GM19468 (cell line): Measurements from ENCODE around the gene TCTN2.

Source experiments
- ATAC-seq: cut with Tn5 transposase; IDR thresholded peaks from one replicate; pipeline ENCODE4 v1.9.1; 2021; ENCODE audit warnings: mild to moderate bottlenecking, moderate library complexity, moderate number of reproducible peaks; ENCODE audit not compliant: unreplicated experiment; ENCODE audit errors: extremely low read depth

TCTN2 gene

GRCh38 chr12:123733229-123733628 lies 62.3 kb downstream of the TCTN2 start:
- ATAC-seq: no peak

GRCh38 chr12:123734268-123734667 lies 63.4 kb downstream of the TCTN2 start:
- ATAC-seq: no peak

GRCh38 chr12:123741937-123742572 lies 71.1 kb downstream of the TCTN2 start:
- ATAC-seq: no peak

GRCh38 chr12:123743002-123743401 lies 72.1 kb downstream of the TCTN2 start:
- ATAC-seq: no peak

- ATAC-seq: no peak
Measured at GRCh38 chr12:123744836-123745235, 73.9 kb downstream of the TCTN2 start.

- no peak for ATAC-seq
Measured at GRCh38 chr12:123747309-123747708, 76.4 kb downstream of the TCTN2 start.

- ATAC-seq: no peak
Measured at GRCh38 chr12:123748161-123748560, 77.2 kb downstream of the TCTN2 start.

- ATAC-seq: no peak
Measured at GRCh38 chr12:123748661-123749060, 77.7 kb downstream of the TCTN2 start.

GRCh38 chr12:123749355-123749754 lies 78.4 kb downstream of the TCTN2 start:
- ATAC-seq: no peak

GRCh38 chr12:123750159-123750656 lies 79.3 kb downstream of the TCTN2 start:
- no peak for ATAC-seq

- no peak for ATAC-seq
Measured at GRCh38 chr12:123752046-123752445, 81.1 kb downstream of the TCTN2 start.

- ATAC-seq: no peak
Measured at GRCh38 chr12:123754041-123754772, 83.3 kb downstream of the TCTN2 start.

- no peak for ATAC-seq
Measured at GRCh38 chr12:123757561-123757960, 86.6 kb downstream of the TCTN2 start.
